ENCODE measurements around the gene BAIAP2L1.
A peak's percentile ranks its signal among the peaks of the same experiment; 100 is the strongest.

DNA sequence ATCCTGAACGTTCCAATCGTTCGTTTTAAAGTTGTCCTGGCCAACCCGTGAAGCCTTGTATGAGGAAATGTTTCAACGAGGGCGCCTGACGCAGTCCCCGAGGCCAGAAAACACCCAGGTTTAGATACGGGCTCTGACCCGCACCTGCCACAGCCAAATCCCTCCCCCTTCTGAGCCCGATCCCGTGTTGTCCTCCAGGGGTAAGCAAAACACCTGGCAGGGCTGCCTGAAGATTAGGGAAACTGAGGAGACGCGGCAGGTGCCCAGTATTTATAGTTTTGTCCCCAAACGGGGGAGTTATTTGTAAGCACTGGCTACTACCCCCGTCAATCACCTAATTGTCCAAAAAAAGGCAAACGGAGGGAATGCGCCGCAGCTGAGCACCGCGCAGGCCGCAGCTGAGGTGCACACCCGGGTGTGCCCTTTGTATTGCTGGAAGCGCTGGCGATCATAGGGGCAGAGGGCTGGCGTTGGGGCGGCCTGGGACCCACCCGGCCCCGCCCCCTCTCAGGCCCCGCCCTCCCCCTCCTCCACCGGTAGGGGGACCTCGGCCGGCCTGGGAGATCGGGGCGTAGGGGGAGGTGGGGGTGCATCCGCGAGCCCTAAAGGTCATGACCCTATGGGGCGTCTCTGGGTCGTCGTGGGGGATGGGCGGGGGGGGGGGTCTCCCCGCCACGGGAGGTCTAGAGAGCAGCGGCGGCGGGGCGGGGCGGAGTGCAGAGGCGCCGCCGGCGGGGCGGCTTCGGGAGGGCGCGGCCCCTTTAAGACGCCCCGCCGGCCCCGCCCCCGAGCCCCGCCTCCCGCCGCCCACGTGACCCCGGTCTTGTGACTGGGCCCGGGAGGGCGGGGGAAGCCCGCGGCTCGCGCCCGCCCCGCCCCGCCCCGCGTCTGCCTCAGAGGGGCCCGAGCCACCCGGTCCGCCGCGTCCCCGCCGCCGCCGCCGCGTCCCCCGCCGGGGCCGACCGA is 119.8 kb downstream of the BAIAP2L1 start, which contains the start of gene BRI3:
- TF ChIP-seq CTCF (IDR thresholded peaks at IDR 0.05; ENCODE audit: low read depth, low read length) (no peak), POLR2A (IDR thresholded peaks at IDR 0.05; ENCODE audit: extremely low read depth, insufficient read length) (peak; percentile 57), MYC (IDR thresholded peaks at IDR 0.05; ENCODE audit: low read depth, low read length) (no peak)

Measured in NB4 (cell line).